HAP-1 (cell line): Measurements from ENCODE around the gene RPS6KA5.
"Not testable (repeated sequence)": the region's sequence is repeated elsewhere in the genome, so short reads cannot be mapped to it uniquely, and the experiment has no call there.

ENCODE experiments used
- DNase-seq, 2 experiments: peaks; one replicate each; pipeline ENCODE4 v3.0.0-alpha.2; 2016 to 2020; ENCODE audit warnings: low spot score in 2 of 2
- H3K27me3 ChIP-seq: fragments of 250-450 bp; sonication (Bioruptor Pico); 2 replicates; pipeline ENCODE4 v1.5.1; 2020; ENCODE audit warnings: low read depth, mild to moderate bottlenecking, moderate library complexity
- H3K36me3 ChIP-seq: fragments of 250-450 bp; sonication (Bioruptor Pico); replicated peaks from 2 replicates; pipeline ENCODE4 v1.5.1; 2020; ENCODE audit warnings: mild to moderate bottlenecking
- H3K4me1 ChIP-seq: fragments of 250-450 bp; sonication (Bioruptor Pico); 2 replicates; pipeline ENCODE4 v1.5.1; 2020; ENCODE audit warnings: mild to moderate bottlenecking
- H3K4me3 ChIP-seq: fragments of 250-450 bp; sonication (Bioruptor Pico); 2 replicates; pipeline ENCODE4 v1.5.1; 2020; ENCODE audit warnings: mild to moderate bottlenecking, moderate library complexity
- H3K9me3 ChIP-seq: fragments of 250-450 bp; sonication (Bioruptor Pico); 2 replicates; pipeline ENCODE4 v1.5.1; 2020; ENCODE audit warnings: mild to moderate bottlenecking, moderate library complexity
- in situ Hi-C: fragments of 300-500 bp; cut with MboI; formaldehyde crosslinking; loops from 3 replicates; pipeline ENCODE4 v1.14.3; 2020; ENCODE audit warnings: low sequenced_read_pairs, inconsistent platforms, mixed read lengths

Gene RPS6KA5

DNA sequence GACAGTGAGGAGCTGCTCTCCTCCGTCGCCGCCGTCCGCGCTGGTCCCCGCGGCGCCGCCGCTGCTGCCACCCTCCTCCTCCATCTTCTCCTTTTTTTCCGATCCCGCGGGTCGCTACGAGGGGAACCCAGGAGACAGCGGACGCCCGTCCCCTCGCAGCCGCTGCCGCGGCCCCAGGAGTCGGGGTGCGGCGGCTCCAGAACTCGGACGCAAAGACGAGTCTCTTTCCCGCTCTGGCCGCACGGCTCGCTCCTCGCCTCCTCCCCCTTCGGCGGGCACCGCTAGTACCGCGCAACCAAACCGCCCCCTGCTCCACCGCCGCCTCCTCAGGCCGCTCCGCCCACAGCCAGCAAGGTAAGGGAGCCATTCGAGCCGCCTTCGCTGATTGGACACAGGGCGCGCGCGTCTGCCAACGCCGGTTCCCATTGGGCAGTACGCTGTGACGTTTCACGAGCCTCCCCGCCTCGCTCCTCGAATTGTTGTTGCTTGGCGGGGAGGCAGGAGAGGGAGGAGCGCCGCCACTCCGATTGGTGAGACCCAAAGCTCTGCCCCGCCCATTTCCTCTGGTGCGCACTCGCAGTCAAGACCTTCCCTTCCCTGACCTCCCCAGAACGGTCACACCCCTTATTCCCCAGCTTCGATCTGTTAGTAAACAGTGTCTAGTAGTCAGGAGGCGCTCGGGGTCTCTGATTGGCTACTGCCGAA lies at the start of gene RPS6KA5:
Gene RPS6KA5 (minus strand): TSS at position 291 of the 705 bp plus-strand sequence. CDS start 207 bp downstream, at position 84.
- peak; percentile 100 for DNase-seq
- no peaks in the 10 kb centered on the region for H3K9me3 ChIP-seq
- peak within 1 kb of the TSS; percentile 80 for H3K4me3 ChIP-seq
- no peaks in the 10 kb centered on the region for H3K36me3 ChIP-seq
- no peaks in the 10 kb centered on the region for H3K27me3 ChIP-seq
- in situ Hi-C loops = no loop called here
- peaks cover 3% of the 10 kb centered on the region; the same call in 1 of the 2 replicates for H3K4me1 ChIP-seq

- Histone ChIP-seq H3K4me1 (peaks cover 17% of the 10 kb centered on the region), H3K36me3 (no peaks in the 10 kb centered on the region), H3K9me3 (no peaks in the 10 kb centered on the region), H3K4me3 (no peak overlapping the region), H3K27me3 (no peaks in the 10 kb centered on the region)
- in situ Hi-C loops = no loop called here
- DNase-seq = no peak
Observed at GRCh38 chr14:91108941-91109611, 48.6 kb upstream of the RPS6KA5 start.

DNA sequence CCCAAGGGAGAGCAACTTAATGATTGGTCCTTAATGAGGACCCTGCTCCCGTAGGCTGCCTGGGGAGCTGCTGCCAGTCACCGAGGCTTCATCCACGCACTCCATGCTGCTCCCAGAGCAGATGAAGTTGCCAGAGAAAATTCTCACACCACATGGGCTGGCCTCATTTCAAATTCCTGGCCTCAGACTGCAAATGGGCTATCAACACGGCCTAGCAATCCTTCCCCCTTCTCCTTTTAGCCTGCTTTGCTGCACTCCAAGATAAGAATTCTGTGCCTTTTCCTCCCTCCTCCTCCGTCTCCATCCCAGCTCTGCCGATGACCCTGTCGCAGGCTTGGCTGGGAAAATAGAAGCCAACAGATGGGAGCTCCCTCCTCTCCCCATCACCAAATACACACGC lies 42.7 kb upstream of the RPS6KA5 start:
- no peaks in the 10 kb centered on the region for H3K36me3 ChIP-seq
- no peak overlapping the region for H3K4me3 ChIP-seq
- H3K27me3 ChIP-seq = no peaks in the 10 kb centered on the region
- no peaks in the 10 kb centered on the region for H3K4me1 ChIP-seq
- in situ Hi-C loops = no loop called here
- DNase-seq = no peak
- H3K9me3 ChIP-seq = no peaks in the 10 kb centered on the region

- Histone ChIP-seq H3K36me3 (no peaks in the 10 kb centered on the region), H3K9me3 (no peaks in the 10 kb centered on the region), H3K27me3 (no peaks in the 10 kb centered on the region), H3K4me3 (no peak overlapping the region), H3K4me1 (no peaks in the 10 kb centered on the region)
- in situ Hi-C loops = no loop called here
- no peak for DNase-seq
Observed at GRCh38 chr14:91100102-91100501, 39.7 kb upstream of the RPS6KA5 start.

DNA sequence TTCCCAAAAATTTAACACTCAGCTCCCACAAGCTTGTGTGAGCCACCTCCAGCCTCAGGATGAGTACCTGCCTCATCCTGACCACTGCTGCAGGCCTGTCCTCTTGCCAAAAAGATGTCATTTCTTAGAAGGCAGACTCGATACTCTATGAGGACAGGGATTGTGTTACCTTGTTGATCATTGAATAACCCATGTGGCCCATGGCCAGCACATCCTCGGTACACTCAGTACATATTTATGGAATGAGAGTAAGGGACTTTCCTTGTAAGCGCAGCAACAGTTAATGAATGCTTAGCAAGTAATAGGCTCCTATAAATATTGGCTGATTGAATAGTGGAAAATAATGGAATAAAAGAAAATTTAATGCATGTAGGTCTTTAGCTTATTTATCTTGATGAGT lies 38.1 kb upstream of the RPS6KA5 start:
- H3K4me3 ChIP-seq = no peak overlapping the region
- DNase-seq = no peak

DNA sequence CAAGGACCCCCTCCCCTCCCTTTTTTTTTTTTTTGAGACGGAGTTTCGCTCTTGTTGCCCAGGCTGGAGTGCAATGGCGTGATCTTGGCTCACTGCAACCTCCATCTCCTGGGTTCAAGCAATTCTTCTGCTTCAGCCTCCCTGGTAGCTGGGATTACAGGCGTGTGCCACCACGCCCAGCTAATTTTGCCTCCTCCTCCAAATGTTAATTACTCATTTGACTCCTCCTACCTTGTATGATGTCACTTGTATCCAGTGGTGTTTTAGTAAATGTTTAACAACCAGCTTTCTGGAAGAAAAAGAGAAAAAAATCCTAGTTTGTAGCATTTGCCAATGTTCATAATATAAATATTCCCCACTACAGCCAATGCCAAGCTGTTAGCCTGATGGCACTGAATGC lies 37.2 kb upstream of the RPS6KA5 start:
- H3K9me3 ChIP-seq, DNase-seq, H3K36me3 ChIP-seq, H3K4me1 ChIP-seq, H3K27me3 ChIP-seq, H3K4me3 ChIP-seq, in situ Hi-C loops: not testable (repeated sequence)

More for the DNA sequence above, 38.1 kb upstream of the RPS6KA5 start:
- in situ Hi-C loops = no loop called here
- Histone ChIP-seq H3K36me3 (no peaks in the 10 kb centered on the region), H3K4me1 (no peaks in the 10 kb centered on the region), H3K27me3 (no peaks in the 10 kb centered on the region), H3K9me3 (no peaks in the 10 kb centered on the region)

DNA sequence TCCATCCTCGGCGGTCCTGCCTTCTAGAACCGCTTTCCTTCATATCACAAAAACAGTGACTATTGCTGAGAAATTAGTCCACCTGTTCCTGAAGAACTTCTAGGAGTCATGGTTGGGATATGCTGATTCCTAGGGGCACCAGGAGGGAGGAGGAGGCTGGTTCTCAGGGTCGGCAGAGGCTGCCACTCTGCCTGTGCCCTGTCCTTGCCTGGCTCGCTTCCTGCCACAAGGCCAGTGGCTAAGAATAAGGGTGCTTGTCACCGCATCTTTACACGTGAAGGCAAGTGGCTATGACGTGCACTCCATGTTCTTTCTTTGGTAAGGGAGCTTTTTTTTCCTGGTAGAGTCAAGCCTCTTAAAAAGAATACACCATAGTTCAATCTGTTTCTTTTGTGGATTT lies 34.7 kb upstream of the RPS6KA5 start:
- H3K4me3 ChIP-seq = no peak overlapping the region
- DNase-seq = no peak
- H3K36me3 ChIP-seq = no peaks in the 10 kb centered on the region
- H3K27me3 ChIP-seq = no peaks in the 10 kb centered on the region
- H3K4me1 ChIP-seq = no peaks in the 10 kb centered on the region
- in situ Hi-C loops = no loop called here
- H3K9me3 ChIP-seq = no peaks in the 10 kb centered on the region

- no peak for DNase-seq
- in situ Hi-C loops = no loop called here
- no peaks in the 10 kb centered on the region for H3K4me1 ChIP-seq
- no peaks in the 10 kb centered on the region for H3K9me3 ChIP-seq
- H3K27me3 ChIP-seq = no peaks in the 10 kb centered on the region; the same call in 1 of the 2 replicates
- no peak overlapping the region for H3K4me3 ChIP-seq
- H3K36me3 ChIP-seq = no peaks in the 10 kb centered on the region
Observed at GRCh38 chr14:91094772-91095171, 34.3 kb upstream of the RPS6KA5 start.

DNA sequence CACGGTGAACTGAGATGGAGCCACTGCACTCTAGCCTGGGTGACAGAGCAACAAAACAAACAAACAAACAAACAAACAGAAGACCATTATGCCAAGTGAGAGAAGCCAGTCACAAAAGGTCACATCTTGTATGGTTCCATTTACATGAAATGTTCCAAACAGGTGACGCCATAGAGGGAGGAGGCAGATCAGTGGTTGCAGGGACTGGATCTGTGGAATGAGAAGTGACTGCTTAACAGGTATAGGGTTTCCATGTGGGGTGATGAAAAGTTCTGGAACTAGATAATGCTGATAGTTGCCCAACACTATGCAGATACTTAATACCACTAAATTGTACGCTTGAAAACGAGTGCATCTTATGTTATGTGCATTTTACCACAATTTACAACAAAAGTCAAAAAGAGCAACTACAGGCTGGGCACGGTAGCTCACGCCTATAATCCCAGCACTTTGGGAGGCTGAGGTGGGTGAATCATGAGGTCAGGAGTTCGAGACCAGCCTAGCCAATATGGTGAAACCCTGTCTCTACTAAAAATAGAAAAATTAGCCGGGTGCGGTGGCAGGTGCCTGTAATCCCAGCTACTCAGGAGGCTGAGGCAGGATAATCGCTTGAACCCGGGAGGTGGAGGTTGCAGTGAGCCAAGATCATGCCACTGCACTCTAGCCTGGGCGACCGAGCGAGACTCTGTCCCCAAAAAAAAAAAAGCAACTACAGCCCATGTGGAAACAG lies 33.5 kb upstream of the RPS6KA5 start:
- DNase-seq, in situ Hi-C loops, H3K27me3 ChIP-seq, H3K4me1 ChIP-seq, H3K4me3 ChIP-seq, H3K36me3 ChIP-seq, H3K9me3 ChIP-seq: not testable (repeated sequence)

- in situ Hi-C loops = no loop called here
- no peaks in the 10 kb centered on the region for H3K9me3 ChIP-seq
- no peak overlapping the region for H3K4me3 ChIP-seq
- H3K27me3 ChIP-seq = peaks cover 1% of the 10 kb centered on the region; the same call in 1 of the 2 replicates
- H3K36me3 ChIP-seq = no peaks in the 10 kb centered on the region
- no peak for DNase-seq
- no peaks in the 10 kb centered on the region for H3K4me1 ChIP-seq
Observed at GRCh38 chr14:91092073-91092472, 31.6 kb upstream of the RPS6KA5 start.

GRCh38 chr14:91090743-91091142 lies 30.3 kb upstream of the RPS6KA5 start:
- H3K4me3 ChIP-seq = no peak overlapping the region
- in situ Hi-C loops = no loop called here
- no peaks in the 10 kb centered on the region for H3K9me3 ChIP-seq
- H3K4me1 ChIP-seq = no peaks in the 10 kb centered on the region
- DNase-seq = no peak
- H3K36me3 ChIP-seq = no peaks in the 10 kb centered on the region
- H3K27me3 ChIP-seq = peaks cover 2% of the 10 kb centered on the region; the same call in 1 of the 2 replicates

- in situ Hi-C loops = no loop called here
- Histone ChIP-seq H3K4me1 (no peaks in the 10 kb centered on the region), H3K9me3 (no peaks in the 10 kb centered on the region), H3K4me3 (no peak overlapping the region), H3K36me3 (no peaks in the 10 kb centered on the region), H3K27me3 (peaks cover 2% of the 10 kb centered on the region; the same call in 1 of the 2 replicates)
- DNase-seq = no peak
Observed at GRCh38 chr14:91089958-91090535, 29.6 kb upstream of the RPS6KA5 start.

DNA sequence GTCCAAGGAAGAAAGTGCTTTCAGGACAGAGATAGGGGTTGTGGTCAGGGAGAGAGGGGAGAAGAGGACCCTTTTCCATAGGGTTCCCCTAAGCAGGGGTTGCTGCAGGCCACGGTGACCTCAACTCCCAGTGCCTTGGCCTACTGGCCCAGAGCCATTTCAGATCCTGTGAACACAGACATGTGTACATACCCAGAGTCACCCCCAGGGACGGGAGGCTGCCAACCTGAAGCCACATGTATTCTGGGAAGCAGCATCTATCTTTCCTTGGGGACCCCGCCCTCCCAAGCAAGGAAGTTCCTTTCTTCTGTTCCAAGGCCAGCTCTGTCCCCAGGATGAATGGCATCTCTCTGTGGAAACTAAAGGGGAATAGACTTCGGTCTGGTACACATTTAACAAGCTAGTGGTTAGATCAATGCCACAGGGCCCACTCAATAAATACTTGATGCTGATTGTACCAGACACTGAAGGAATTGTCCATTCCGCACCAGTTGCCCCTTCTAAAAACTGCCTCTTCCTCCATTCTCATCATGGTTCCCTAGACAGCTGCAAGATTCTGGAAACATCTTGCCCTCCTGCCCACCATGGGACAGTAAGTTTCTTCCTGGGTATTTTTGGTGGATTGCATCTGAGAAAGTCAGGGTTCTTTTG lies 28.3 kb upstream of the RPS6KA5 start:
- Histone ChIP-seq H3K9me3 (no peaks in the 10 kb centered on the region), H3K4me1 (no peaks in the 10 kb centered on the region)

More for the DNA sequence above, 28.3 kb upstream of the RPS6KA5 start:
- DNase-seq = no peak
- Histone ChIP-seq H3K4me3 (no peak overlapping the region), H3K36me3 (no peaks in the 10 kb centered on the region), H3K27me3 (peaks cover 2% of the 10 kb centered on the region; the same call in 1 of the 2 replicates)
- in situ Hi-C loops = no loop called here
